NB4 (cell line): Measurements from ENCODE around the gene CLSTN2.

Source experiments
- MYC ChIP-seq: IDR thresholded peaks from 2 replicates; pipeline ENCODE4 v1.6.1; 2011; ENCODE audit warnings: low read depth, low read length
- POLR2A ChIP-seq: IDR thresholded peaks from 2 replicates; pipeline ENCODE4 v1.6.1; 2011; ENCODE audit warnings: mild to moderate bottlenecking; ENCODE audit not compliant: insufficient read length; ENCODE audit errors: extremely low read depth
- TF ChIP-seq, protein P1 (sequence below): IDR thresholded peaks from one replicate; pipeline ENCODE4 v1.5.1; 2012; ENCODE audit warnings: low read depth, low read length
- TF ChIP-seq, protein P2 (sequence below): IDR thresholded peaks from 2 replicates; pipeline ENCODE4 v1.6.1; 2011; ENCODE audit warnings: low read depth, low read length

DNA sequence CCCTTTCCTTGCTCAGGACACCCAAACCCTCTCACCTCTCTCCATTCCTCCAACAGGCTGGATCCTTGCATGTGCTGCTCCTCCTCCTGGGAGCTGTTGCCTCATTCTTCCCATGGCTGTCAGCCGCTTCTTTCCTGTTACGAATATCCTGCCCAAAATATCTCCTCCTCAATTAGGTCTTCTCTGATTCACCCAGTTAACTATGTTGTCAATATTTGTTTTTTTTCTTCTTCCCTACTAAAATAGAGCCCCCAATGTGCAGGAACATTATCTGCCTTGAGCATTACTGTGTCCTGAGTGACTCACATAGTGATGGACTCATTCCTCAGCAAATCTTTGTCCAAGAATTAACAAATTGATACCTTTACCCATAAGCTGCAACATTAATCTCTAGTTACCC lies 357.2 kb downstream of the CLSTN2 start:
- TF ChIP-seq, protein P1, sequence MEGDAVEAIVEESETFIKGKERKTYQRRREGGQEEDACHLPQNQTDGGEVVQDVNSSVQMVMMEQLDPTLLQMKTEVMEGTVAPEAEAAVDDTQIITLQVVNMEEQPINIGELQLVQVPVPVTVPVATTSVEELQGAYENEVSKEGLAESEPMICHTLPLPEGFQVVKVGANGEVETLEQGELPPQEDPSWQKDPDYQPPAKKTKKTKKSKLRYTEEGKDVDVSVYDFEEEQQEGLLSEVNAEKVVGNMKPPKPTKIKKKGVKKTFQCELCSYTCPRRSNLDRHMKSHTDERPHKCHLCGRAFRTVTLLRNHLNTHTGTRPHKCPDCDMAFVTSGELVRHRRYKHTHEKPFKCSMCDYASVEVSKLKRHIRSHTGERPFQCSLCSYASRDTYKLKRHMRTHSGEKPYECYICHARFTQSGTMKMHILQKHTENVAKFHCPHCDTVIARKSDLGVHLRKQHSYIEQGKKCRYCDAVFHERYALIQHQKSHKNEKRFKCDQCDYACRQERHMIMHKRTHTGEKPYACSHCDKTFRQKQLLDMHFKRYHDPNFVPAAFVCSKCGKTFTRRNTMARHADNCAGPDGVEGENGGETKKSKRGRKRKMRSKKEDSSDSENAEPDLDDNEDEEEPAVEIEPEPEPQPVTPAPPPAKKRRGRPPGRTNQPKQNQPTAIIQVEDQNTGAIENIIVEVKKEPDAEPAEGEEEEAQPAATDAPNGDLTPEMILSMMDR = no peak
- TF ChIP-seq POLR2A (no peak), MYC (no peak)
- TF ChIP-seq, protein P2, sequence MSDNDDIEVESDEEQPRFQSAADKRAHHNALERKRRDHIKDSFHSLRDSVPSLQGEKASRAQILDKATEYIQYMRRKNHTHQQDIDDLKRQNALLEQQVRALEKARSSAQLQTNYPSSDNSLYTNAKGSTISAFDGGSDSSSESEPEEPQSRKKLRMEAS = no peak
